Left lung (tissue), 10 donors: Measurements from ENCODE around the gene PPFIA2. TPM values are rescaled to one million over a fixed set of nuclear protein-coding genes. Genes with fewer than 3 reads are reported as not detected.

ENCODE experiments used
- ATAC-seq: fragments of 200-7000 bp; cut with Tn5 transposase; one replicate; pipeline ENCODE4 v1.9.1; 2020; ENCODE audit warnings: moderate library complexity
- DNase-seq, 4 donors: peaks; one replicate each; pipeline ENCODE4 v3.0.0-alpha.2; 2013 to 2020
- H3K27ac ChIP-seq, 2 donors: fragments of 200-600 bp; sonication (generic) in 1 of 2; one replicate each; pipeline versions ENCODE4 v1.5.0 to v1.8.0; 2020 to 2021
- H3K27me3 ChIP-seq, 2 donors: fragments of 200-600 bp; sonication (generic) in 1 of 2; one replicate each; pipeline versions ENCODE4 v1.5.0 to v1.8.0; 2020 to 2021
- H3K36me3 ChIP-seq, 2 donors: fragments of 200-600 bp; sonication (generic) in 1 of 2; one replicate each; pipeline versions ENCODE4 v1.5.0 to v1.8.0; 2020 to 2021
- H3K4me1 ChIP-seq, 2 donors: fragments of 200-600 bp; one replicate each; pipeline ENCODE4 v1.8.0; 2021
- H3K4me3 ChIP-seq, 2 donors: fragments of 200-600 bp; sonication (generic) in 1 of 2; one replicate each; pipeline versions ENCODE4 v1.5.0 to v1.8.0; 2020 to 2021; ENCODE audit warnings: mild to moderate bottlenecking in 1 of 2
- H3K9me3 ChIP-seq, 2 donors: fragments of 200-600 bp; sonication (generic) in 1 of 2; one replicate each; pipeline versions ENCODE4 v1.5.0 to v1.8.0; 2020 to 2021
- CTCF ChIP-seq, 2 donors: fragments of 200-600 bp; sonication (generic) in 1 of 2; IDR thresholded peaks; one replicate each; pipeline versions ENCODE4 v1.5.0 to v1.8.0; 2021; ENCODE audit warnings: antibody characterized with exemption in 2 of 2
- intact Hi-C, 2 donors: fragments of 100-400 bp; cut with DNase I; formaldehyde crosslinking; loops; one replicate each; pipeline versions ENCODE4 v1.11.2 to v1.14.2; 2022
- polyA plus RNA-seq, 6 donors: library from polyadenylated mRNA; unstranded; fragments of 120-200 nt; gene quantifications; one replicate each; pipeline ENCODE4 v1.2.1, GENCODE V29; 2013; ENCODE audit not compliant: insufficient read length in 6 of 6
- total RNA-seq, 2 donors: library from RNA; stranded (reverse); fragmentation: NEBNext Ultra II Directional; extraction: Animal tissue kit (Norgen Biotek cat#: 25700); gene quantifications; one replicate each; pipeline ENCODE4 v1.2.1, GENCODE V29; 2021
- donor health status: DM: no; HTN: yes; CAD: no.
- donor health status: DM: no; HTN: no; CAD: no.

PPFIA2 gene
- total and polyA plus RNA-seq, 8 donors: 1.1 to 3.5 (median 1.9) TPM

GRCh38 chr12:81370456-81370855, 388.7 kb downstream of the PPFIA2 start:
- intact Hi-C loops: no loop called here
- H3K27ac ChIP-seq: no peak overlapping the region
- no peak overlapping the region for H3K4me3 ChIP-seq
- H3K4me1 ChIP-seq: no peaks in the 10 kb centered on the region
- DNase-seq (no peak), ATAC-seq (no peak)
- no peaks in the 10 kb centered on the region for H3K27me3 ChIP-seq
- no peaks in the 10 kb centered on the region for H3K9me3 ChIP-seq
- TF ChIP-seq CTCF (IDR thresholded peaks at IDR 0.05): no peak
- H3K36me3 ChIP-seq: no peaks in the 10 kb centered on the region

GRCh38 chr12:81369175-81369574, 390.0 kb downstream of the PPFIA2 start:
- intact Hi-C loops: no loop called here
- Histone ChIP-seq H3K36me3 (no peaks in the 10 kb centered on the region), H3K27ac (no peak overlapping the region), H3K4me1 (no peaks in the 10 kb centered on the region), H3K4me3 (no peak overlapping the region), H3K27me3 (no peaks in the 10 kb centered on the region), H3K9me3 (no peaks in the 10 kb centered on the region)
- TF ChIP-seq CTCF (IDR thresholded peaks at IDR 0.05): no peak
- no peak for DNase-seq
- no peak for ATAC-seq

GRCh38 chr12:81365284-81365683, 393.9 kb downstream of the PPFIA2 start:
- no peaks in the 10 kb centered on the region for H3K36me3 ChIP-seq
- H3K4me3 ChIP-seq: no peak overlapping the region
- H3K9me3 ChIP-seq: no peaks in the 10 kb centered on the region
- ATAC-seq: no peak
- no peaks in the 10 kb centered on the region for H3K4me1 ChIP-seq
- H3K27ac ChIP-seq: no peak overlapping the region
- TF ChIP-seq CTCF (IDR thresholded peaks at IDR 0.05): no peak
- DNase-seq: no peak
- intact Hi-C loops: no loop called here
- no peaks in the 10 kb centered on the region for H3K27me3 ChIP-seq

GRCh38 chr12:81360916-81361315, 398.2 kb downstream of the PPFIA2 start:
- DNase-seq: no peak
- Histone ChIP-seq H3K9me3 (no peaks in the 10 kb centered on the region), H3K27me3 (no peaks in the 10 kb centered on the region), H3K4me1 (no peaks in the 10 kb centered on the region), H3K36me3 (no peaks in the 10 kb centered on the region), H3K27ac (no peak overlapping the region), H3K4me3 (no peak overlapping the region)
- no peak for ATAC-seq
- no peak for TF ChIP-seq CTCF (IDR thresholded peaks at IDR 0.05)
- intact Hi-C loops: no loop called here

GRCh38 chr12:81359736-81360135, 399.4 kb downstream of the PPFIA2 start:
- Histone ChIP-seq H3K4me3 (no peak overlapping the region), H3K4me1 (no peaks in the 10 kb centered on the region), H3K36me3 (no peaks in the 10 kb centered on the region), H3K27me3 (no peaks in the 10 kb centered on the region), H3K27ac (no peak overlapping the region), H3K9me3 (no peaks in the 10 kb centered on the region)
- no peak for DNase-seq
- ATAC-seq: no peak
- no peak for TF ChIP-seq CTCF (IDR thresholded peaks at IDR 0.05)
- intact Hi-C loops: no loop called here
